CD4-positive, alpha-beta T cell treated with Interleukin-4 for 1 hour (primary cell): Measurements from ENCODE around the gene NOTCH4.

Experiments used
- DNase-seq, 2 donors: peaks; one replicate each; pipeline ENCODE4 v3.0.0-alpha.2; 2020 to 2022

Gene NOTCH4

GRCh38 chr6:32179766-32180405 is 44.0 kb downstream of the NOTCH4 start:
- no peak for DNase-seq

GRCh38 chr6:32178547-32179440 is 45.1 kb downstream of the NOTCH4 start:
- no peak for DNase-seq

GRCh38 chr6:32177788-32178546 is 45.9 kb downstream of the NOTCH4 start, which contains the start of gene RNF5:
TSS of gene RNF5 (plus strand) at chr6:32178405. CDS start at chr6:32178512, 107 bp downstream.
- peak; percentile 99 to 100 for DNase-seq

- DNase-seq: no peak
Measured at GRCh38 chr6:32177183-32177787, 46.6 kb downstream of the NOTCH4 start.

- no peak for DNase-seq
Measured at GRCh38 chr6:32176476-32177182, 47.2 kb downstream of the NOTCH4 start.

- DNase-seq: peak; percentile 96 to 97
Measured at GRCh38 chr6:32175711-32176475, 48.0 kb downstream of the NOTCH4 start, which contains the start of gene AGPAT1. TSS of gene AGPAT1 (minus strand) at chr6:32176084. CDS start at chr6:32171496, 4,588 bp downstream.

GRCh38 chr6:32175322-32175710 is 48.6 kb downstream of the NOTCH4 start:
- DNase-seq: no peak

GRCh38 chr6:32174416-32174815 is 49.5 kb downstream of the NOTCH4 start:
- DNase-seq: no peak

- DNase-seq: no peak
Measured at GRCh38 chr6:32173051-32173727, 50.7 kb downstream of the NOTCH4 start.

- DNase-seq: no peak
Measured at GRCh38 chr6:32171234-32171633, 52.6 kb downstream of the NOTCH4 start.

- no peak for DNase-seq
Measured at GRCh38 chr6:32170294-32170693, 53.6 kb downstream of the NOTCH4 start.

- DNase-seq: no peak
Measured at GRCh38 chr6:32168807-32169591, 54.9 kb downstream of the NOTCH4 start.

- DNase-seq: no peak
Measured at GRCh38 chr6:32168350-32168749, 55.5 kb downstream of the NOTCH4 start.

- no peak for DNase-seq
Measured at GRCh38 chr6:32167761-32168262, 56.1 kb downstream of the NOTCH4 start.

- DNase-seq: no peak
Measured at GRCh38 chr6:32167154-32167760, 56.6 kb downstream of the NOTCH4 start.

- DNase-seq: no peak
Measured at GRCh38 chr6:32166411-32167061, 57.3 kb downstream of the NOTCH4 start.

- no peak for DNase-seq
Measured at GRCh38 chr6:32164295-32164694, 59.6 kb downstream of the NOTCH4 start, which contains the start of gene EGFL8. TSS of gene EGFL8 (plus strand) at chr6:32164595. CDS start at chr6:32166166, 1,571 bp downstream.

- DNase-seq: no peak
Measured at GRCh38 chr6:32163559-32164258, 60.2 kb downstream of the NOTCH4 start.
